ENCODE data around the gene HUNK. TPM values are rescaled to one million over a fixed set of nuclear protein-coding genes. Genes with fewer than 3 reads are reported as not detected.

The HUNK gene
- total RNA-seq, 2 experiments from 2014 or later, result not detected

DNA sequence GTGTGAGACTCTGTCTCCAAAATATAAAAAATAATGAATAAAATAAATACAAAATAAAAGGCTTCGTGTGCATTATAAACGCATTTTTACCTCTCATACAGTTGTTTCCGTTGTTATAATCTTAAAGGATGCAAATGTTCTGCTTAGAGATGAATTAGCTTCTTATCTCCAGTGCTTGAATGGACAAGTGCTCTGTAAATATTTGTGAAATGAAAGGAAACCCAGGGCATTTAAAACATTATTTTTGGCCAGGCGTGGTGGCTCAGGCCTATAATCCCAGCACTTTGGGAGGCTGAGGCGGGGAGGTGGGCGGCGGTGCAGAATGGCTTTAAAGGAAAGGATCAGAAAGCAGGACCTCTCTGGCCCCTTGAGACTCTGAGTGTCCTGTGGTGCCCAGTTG lies 94.5 kb downstream of the HUNK start:
- Mint-ChIP-seq H3K4me1 (ENCODE audit: low read depth) (no peaks in the 10 kb centered on the region), H3K4me3 (no peak overlapping the region), H3K36me3 (ENCODE audit: low read depth) (no peaks in the 10 kb centered on the region), H3K27me3 (peaks cover 15% of the 10 kb centered on the region), H3K9me3 (no peaks in the 10 kb centered on the region), H3K27ac (no peak overlapping the region)
- no peaks in the 10 kb centered on the region for H3K36me3 ChIP-seq (ENCODE audit: insufficient read depth, low read length)
- no peak for ATAC-seq (ENCODE audit: poor library complexity)
- H3K27ac ChIP-seq (ENCODE audit: low read depth in 1 of 2, low read length in 2 of 2), result no peak overlapping the region
- intact Hi-C loops (cut with DNase I, micrococcal nuclease), result no loop called here
- H3K4me1 ChIP-seq (ENCODE audit: insufficient read depth, low read length), result no peaks in the 10 kb centered on the region
- DNase-seq, result no peak
- TF ChIP-seq CTCF (IDR thresholded peaks at IDR 0.05), result no peak
- H3K9me3 ChIP-seq (ENCODE audit: control insufficient read depth in 1 of 2, insufficient read depth in 1 of 2, low read length in 2 of 2), result peaks cover 0 to 5% of the 10 kb centered on the region in 2 experiments
- H3K4me3 ChIP-seq (ENCODE audit: low read length), result no peak overlapping the region
- ChIA-PET CTCF (no interaction called here), POLR2A (no interaction called here)
- no peaks in the 10 kb centered on the region for H3K27me3 ChIP-seq (ENCODE audit: control insufficient read depth in 1 of 2, insufficient read depth in 2 of 2, low read length in 2 of 2)

- intact Hi-C loops (cut with DNase I, micrococcal nuclease), result no loop called here
- CTCF ChIA-PET, result no interaction called here
- no peak for TF ChIP-seq CTCF (IDR thresholded peaks at IDR 0.05)
- Histone ChIP-seq H3K36me3 (ENCODE audit: insufficient read depth, low read length) (no peaks in the 10 kb centered on the region), H3K4me3 (ENCODE audit: low read length) (no peak overlapping the region), H3K9me3 (ENCODE audit: control insufficient read depth in 1 of 2, insufficient read depth in 1 of 2, low read length in 2 of 2) (peaks cover 4 to 5% of the 10 kb centered on the region in 2 experiments), H3K4me1 (ENCODE audit: insufficient read depth, low read length) (peaks cover 8% of the 10 kb centered on the region), H3K27me3 (ENCODE audit: control insufficient read depth in 1 of 2, insufficient read depth in 2 of 2, low read length in 2 of 2) (no peaks in the 10 kb centered on the region), H3K27ac (ENCODE audit: low read depth in 1 of 2, low read length in 2 of 2) (no peak overlapping the region)
- Mint-ChIP-seq H3K4me3 (no peak overlapping the region), H3K36me3 (ENCODE audit: low read depth) (no peaks in the 10 kb centered on the region), H3K27ac (no peak overlapping the region), H3K9me3 (no peaks in the 10 kb centered on the region), H3K27me3 (peaks cover 16% of the 10 kb centered on the region), H3K4me1 (ENCODE audit: low read depth) (peaks cover 26% of the 10 kb centered on the region)
- POLR2A ChIA-PET, result no interaction called here
- no peak for DNase-seq
- ATAC-seq (ENCODE audit: poor library complexity), result no peak
These were observed 99.8 kb downstream of the HUNK start for GRCh38 chr21:31972622-31973021.

DNA sequence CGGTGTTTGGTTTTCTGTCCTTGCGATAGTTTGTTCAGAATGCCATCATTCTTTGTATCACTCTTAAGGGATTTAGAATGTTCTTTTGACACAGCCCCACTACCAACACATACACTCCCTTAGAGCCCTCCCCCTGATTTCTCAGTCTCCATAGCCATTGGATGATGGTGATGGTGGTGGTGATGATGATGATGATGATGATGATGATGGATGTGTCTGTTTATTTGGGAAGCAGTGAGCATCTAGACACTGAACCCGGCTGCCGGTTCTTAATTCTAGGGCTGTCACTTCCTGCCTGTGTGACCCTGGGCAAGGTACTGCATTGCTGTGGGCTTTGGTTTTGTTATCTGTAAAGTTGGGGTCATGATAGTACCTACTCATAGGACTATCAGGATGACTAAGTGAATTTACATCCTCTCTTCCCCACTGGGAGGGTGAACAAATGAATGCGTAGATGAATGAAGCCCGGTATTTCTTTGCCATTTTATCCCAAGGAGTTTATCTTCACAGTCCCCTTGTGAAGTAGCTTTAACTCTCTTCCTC lies 100.7 kb downstream of the HUNK start:
- intact Hi-C loops (cut with DNase I, micrococcal nuclease), result no loop called here
- no peak for TF ChIP-seq CTCF (IDR thresholded peaks at IDR 0.05)
- peaks cover 4 to 5% of the 10 kb centered on the region in 2 experiments for H3K9me3 ChIP-seq (ENCODE audit: control insufficient read depth in 1 of 2, insufficient read depth in 1 of 2, low read length in 2 of 2)
- H3K36me3 ChIP-seq (ENCODE audit: insufficient read depth, low read length), result no peaks in the 10 kb centered on the region
- no peak overlapping the region for H3K4me3 Mint-ChIP-seq
- no peak overlapping the region for H3K4me3 ChIP-seq (ENCODE audit: low read length)
- no peak overlapping the region for H3K27ac Mint-ChIP-seq
- H3K4me1 ChIP-seq (ENCODE audit: insufficient read depth, low read length), result peaks cover 8% of the 10 kb centered on the region
- H3K27me3 ChIP-seq (ENCODE audit: control insufficient read depth in 1 of 2, insufficient read depth in 2 of 2, low read length in 2 of 2), result no peaks in the 10 kb centered on the region
- CTCF ChIA-PET, result no interaction called here
- H3K4me1 Mint-ChIP-seq (ENCODE audit: low read depth), result peaks cover 26% of the 10 kb centered on the region
- DNase-seq (no peak), ATAC-seq (ENCODE audit: poor library complexity) (no peak)
- no peaks in the 10 kb centered on the region for H3K36me3 Mint-ChIP-seq (ENCODE audit: low read depth)
- POLR2A ChIA-PET, result no interaction called here
- peaks cover 16% of the 10 kb centered on the region for H3K27me3 Mint-ChIP-seq
- H3K9me3 Mint-ChIP-seq, result no peaks in the 10 kb centered on the region
- H3K27ac ChIP-seq (ENCODE audit: low read depth in 1 of 2, low read length in 2 of 2), result no peak overlapping the region

Measured in CD4-positive, alpha-beta T cell (primary cell).